NCI-H460 (cell line): ENCODE data around the gene ACTN3. TPM values are rescaled to one million over a fixed set of nuclear protein-coding genes. Genes with fewer than 3 reads are reported as not detected.
A peak's percentile ranks its signal among the peaks of the same experiment; 100 is the strongest.
"Not testable (repeated sequence)": the region's sequence is repeated elsewhere in the genome, so short reads cannot be mapped to it uniquely, and the experiment has no call there.

Experiments
- DNase-seq: peaks from one replicate; pipeline ENCODE4 v3.0.0-alpha.2; 2016; ENCODE audit warnings: low read depth; ENCODE audit errors: extremely low read depth
- total RNA-seq: library from RNA; depleted of rRNA; stranded (reverse); fragments of >200 nt; shearing (Covaris generic); gene quantifications from 2 replicates; pipeline ENCODE4 v1.2.3, GENCODE V29; 2014

ACTN3 gene
- total RNA-seq, 1 experiment from 2014 or later, result not detected

DNA sequence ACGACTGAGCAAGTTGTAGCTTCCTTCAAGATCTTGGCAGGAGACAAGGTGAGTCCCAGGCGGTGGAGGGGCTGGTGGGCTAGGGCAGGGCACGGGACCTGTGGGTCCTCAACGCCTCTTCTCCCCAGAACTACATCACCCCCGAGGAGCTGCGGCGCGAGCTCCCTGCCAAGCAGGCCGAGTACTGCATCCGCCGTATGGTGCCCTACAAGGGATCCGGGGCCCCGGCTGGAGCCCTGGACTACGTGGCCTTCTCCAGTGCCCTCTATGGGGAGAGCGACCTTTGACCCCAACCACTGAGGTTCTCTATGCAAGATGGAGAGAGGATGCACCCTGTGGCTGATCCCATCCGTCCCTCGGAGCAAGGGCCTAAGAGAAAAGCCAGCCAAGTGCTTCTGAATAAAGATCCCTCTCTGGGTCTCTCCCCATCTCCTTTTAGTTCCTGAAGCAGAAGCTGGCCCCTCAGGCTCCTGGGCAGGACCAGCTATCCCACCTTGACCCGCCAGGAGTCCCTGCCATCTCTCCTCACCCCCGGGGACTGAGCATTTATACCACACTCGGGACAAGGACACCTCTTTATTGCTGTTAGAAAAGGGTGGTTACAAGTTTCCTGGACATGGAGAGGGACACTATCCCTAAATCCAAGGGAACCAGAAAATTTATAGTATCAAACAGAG is 16.3 kb downstream of the ACTN3 start:
- DNase-seq, result no peak

DNA sequence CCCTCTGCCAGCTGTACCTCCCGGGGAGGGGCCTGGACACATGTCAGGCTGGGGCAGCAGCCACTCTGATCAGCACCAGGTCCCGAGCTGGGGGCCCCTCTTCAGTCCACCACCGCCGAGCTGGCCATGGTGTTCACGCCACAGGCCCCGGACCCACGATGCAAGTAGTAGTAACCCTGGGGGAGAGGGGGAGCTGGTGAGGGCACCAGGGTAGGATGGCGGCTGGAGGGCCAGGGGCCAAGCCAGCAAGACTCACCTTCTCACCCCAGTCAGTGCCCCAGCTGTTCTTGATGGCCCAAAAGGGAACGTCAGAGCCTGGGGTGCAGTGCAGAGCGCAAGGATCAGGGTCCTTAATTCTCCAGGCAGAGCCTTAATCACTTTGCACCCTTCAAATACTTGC is 17.1 kb downstream of the ACTN3 start:
- no peak for DNase-seq

- DNase-seq, result no peak
Measured at GRCh38 chr11:66564538-66564937, 17.8 kb downstream of the ACTN3 start.

DNA sequence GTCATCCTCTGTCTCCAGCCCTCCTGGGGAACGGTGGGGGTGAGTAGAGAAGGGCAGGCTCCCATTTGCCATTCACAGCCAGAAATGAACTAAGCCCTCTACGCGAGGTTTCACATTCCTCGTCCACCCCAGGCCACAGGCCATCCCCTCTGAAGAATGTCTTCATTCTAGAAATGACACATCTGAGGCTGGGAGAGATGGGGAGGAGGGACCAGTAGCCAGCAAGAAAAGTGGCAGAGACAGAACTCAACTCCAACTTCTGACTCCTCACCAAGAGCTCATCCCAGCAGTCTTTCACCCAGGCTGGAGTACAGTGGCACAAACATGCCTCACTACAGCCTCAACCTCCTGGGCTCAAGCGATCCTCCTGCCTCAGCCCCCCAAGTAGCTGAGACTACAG is 18.3 kb downstream of the ACTN3 start:
- DNase-seq, result no peak

- no peak for DNase-seq
Measured at GRCh38 chr11:66566221-66566620, 19.5 kb downstream of the ACTN3 start.

DNA sequence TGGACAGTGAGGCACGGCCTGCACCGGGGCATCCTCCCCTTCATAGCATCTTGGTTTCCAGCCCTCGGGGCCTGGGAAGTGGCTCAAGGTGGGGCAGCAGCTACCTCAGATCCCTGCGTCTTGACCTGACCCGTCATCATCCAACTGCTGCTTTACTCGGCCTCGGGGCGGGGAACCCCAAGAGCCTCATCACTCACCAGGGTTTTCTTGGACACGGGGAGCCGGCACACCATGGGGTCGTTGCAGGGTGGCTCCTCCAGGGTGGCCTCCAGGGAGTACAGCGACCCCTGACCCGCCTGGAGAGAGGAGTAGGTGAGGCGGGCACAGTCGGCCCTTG is 21.1 kb downstream of the ACTN3 start:
- DNase-seq, result no peak

DNA sequence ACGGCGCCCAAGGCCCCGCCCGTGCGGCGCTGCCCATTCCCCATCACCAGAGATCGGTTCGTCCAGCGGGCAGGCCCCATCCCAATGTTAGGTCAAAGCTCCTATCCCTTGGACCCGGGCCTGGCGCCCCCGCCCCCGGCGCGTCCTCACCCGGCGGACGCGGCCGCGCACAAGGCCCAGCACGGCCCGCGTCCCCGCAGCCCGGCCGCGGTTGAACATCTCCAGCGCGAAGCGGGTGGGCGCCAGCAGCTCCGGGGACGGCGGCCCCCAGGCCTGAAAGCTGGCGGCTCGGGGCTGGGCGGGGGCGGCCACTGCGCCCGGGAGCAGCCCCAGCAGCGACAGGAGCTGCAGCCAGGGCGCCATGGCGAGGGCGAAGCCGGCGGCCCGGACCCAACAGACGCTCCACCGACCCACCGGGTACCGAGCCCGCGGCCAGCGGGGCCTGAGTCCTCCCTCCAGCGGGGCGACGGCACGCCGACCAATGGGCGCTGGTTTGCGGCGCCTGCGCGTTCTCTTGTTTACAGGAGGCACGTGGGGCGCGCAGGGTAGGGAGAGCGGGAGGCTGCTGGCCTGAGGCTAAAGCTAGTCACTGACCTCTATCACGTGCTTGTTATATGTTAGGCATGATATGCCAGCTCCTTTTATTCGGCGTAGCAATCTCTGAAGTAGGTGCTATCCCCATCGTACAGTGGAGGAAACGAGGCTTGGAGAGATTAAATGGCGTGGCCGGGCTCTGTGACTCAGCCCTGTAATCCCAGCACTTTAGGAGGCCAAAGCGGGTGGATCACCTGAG is 21.6 kb downstream of the ACTN3 start, which contains the start of gene CTSF:
CTSF (minus strand) TSS at position 483 of the 793 bp plus-strand sequence; CDS start at position 363, 120 bp downstream.
- peak; percentile 59 for DNase-seq

DNA sequence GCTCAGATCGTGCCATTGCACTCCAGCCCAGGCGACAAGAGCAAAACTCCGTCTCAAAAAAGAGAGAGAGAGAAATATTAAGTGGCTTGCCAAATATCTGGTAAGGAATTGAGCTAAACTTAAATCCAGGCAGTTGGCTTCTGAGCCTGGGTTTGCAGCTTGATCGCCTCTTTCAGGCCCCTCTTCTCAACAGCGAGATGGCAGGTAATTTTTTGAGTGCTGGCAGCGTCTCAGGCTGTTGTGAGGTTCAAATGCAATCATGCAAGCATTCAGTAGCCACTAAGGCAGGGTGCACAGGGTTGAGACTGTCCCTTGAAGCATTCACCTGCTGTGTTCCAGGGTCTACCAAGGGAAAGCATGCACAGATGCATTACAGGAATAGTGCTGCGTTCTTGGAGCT is 22.4 kb downstream of the ACTN3 start:
- no peak for DNase-seq

DNA sequence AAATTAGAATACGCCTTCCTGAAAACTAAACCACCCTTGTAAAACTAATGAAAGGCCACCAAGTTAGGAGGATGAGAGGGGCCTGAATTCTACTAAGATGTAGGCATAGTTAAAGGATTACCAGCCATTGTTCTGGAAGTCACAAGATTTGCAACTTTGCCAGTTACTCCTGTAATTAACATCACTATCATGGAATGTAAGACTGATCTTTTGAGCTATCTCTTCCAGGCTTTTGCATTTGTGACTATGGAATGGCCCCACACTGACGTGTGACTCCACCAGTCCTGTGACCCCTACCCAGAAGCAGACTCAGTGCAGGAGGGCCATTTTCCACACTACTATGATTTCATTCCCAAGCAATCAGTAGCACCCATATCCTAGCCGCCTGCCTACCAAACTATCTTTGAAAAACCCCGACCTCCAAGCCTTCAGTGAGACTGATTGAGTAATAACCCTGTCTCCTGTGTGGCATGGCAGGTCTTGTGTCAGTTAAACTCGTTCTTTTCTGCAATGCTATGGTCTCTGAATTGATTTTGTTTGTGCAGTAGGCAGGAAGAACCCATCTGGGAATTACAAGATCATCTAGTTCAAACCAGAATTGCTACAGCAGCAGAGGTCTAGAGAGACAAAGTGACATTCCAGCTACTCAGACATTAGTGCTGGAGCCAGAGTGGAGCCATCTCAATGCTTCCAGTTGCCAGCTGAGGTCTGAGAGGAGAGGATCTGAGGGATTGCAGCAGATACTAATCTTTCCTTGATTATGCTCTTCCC is 23.6 kb downstream of the ACTN3 start:
- no peak for DNase-seq

DNA sequence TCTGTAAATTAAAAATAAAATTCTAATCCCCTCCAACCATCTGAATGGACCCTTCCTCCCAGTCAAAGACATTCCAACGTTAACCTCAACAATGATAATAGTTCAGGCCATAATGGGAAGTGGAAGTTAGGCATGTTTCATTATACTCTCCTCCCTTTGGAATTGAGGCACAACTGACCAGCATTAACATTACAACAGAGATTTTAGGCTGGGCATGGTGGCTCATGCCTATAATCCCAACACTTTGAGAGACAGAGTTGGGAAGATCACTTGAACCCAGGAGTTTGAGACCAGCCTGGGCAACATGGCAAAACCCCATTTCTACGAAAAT is 24.1 kb downstream of the ACTN3 start:
- DNase-seq, result no peak

GRCh38 chr11:66579017-66579606 is 32.4 kb downstream of the ACTN3 start:
- peak; percentile 36 for DNase-seq

GRCh38 chr11:66580803-66581202 is 34.1 kb downstream of the ACTN3 start:
- no peak for DNase-seq

GRCh38 chr11:66581261-66581660 is 34.6 kb downstream of the ACTN3 start:
- DNase-seq, result no peak

- not testable (repeated sequence) for DNase-seq
Measured at GRCh38 chr11:66582565-66583147, 36.0 kb downstream of the ACTN3 start.

DNA sequence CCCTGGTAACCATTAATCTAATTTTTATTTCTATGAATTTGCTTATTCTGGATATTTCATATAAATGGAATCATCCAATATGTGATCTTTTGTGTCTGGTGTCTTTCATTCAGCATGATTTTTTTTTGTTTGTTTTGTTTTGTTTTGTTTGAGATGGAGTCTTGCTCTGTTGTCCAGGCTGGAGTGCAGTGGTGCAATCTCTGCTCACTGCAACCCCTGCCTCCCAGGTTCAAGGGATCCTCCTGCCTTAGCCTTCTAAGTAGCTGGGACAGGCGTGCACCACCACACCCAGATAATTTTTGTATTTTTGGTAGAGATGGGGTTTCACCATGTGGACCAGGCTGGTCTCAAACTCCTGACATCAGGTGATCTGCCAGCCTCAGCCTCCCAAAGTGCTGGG is 38.7 kb downstream of the ACTN3 start:
- DNase-seq, result not testable (repeated sequence)

- DNase-seq, result no peak
Measured at GRCh38 chr11:66586136-66586535, 39.4 kb downstream of the ACTN3 start.

DNA sequence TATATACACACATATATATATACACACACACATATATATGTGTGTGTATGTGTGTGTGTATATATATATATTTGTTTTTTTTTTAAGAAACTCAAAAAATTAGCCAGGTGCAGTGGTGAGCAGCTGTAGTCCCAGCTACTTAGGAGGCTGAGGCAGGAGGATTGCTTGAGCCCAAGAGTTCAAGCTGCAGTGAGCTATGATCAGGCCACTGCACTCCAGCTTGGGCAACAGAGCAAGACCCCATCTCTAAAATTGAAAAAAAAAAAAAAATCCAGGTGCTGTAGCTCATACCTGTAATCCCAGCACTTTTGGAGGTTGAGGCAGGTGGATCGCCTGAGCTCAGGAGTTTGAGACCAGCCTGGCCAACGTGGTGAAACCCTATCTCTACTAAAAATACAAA is 42.6 kb downstream of the ACTN3 start:
- DNase-seq, result not testable (repeated sequence)

- no peak for DNase-seq
Measured at GRCh38 chr11:66589996-66590675, 43.4 kb downstream of the ACTN3 start.

- no peak for DNase-seq
Measured at GRCh38 chr11:66591175-66591574, 44.5 kb downstream of the ACTN3 start.
